ENCODE measurements around the gene GSN. TPM values are rescaled to one million over a fixed set of nuclear protein-coding genes. Genes with fewer than 3 reads are reported as not detected.

GSN gene
- total RNA-seq, 2 experiments from 2014 or later, result 2.6 to 2.9 TPM

- Mint-ChIP-seq H3K27me3 (no peaks in the 10 kb centered on the region), H3K9me3 (no peaks in the 10 kb centered on the region), H3K36me3 (no peaks in the 10 kb centered on the region), H3K4me1 (ENCODE audit: low read depth) (peaks cover 7% of the 10 kb centered on the region), H3K27ac (no peak overlapping the region), H3K4me3 (no peak overlapping the region)
- ChIA-PET POLR2A (no interaction called here), CTCF (interaction anchor here (1.8 kb wide), 1 partner anchor 73 kb away, joined by 4 read pairs; no protein-coding TSS in a partner anchor)
- DNase-seq, result no peak
- intact Hi-C loops (cut with micrococcal nuclease), result no loop called here
Observed at GRCh38 chr9:121326130-121326838, 58.3 kb downstream of the GSN start.

DNA sequence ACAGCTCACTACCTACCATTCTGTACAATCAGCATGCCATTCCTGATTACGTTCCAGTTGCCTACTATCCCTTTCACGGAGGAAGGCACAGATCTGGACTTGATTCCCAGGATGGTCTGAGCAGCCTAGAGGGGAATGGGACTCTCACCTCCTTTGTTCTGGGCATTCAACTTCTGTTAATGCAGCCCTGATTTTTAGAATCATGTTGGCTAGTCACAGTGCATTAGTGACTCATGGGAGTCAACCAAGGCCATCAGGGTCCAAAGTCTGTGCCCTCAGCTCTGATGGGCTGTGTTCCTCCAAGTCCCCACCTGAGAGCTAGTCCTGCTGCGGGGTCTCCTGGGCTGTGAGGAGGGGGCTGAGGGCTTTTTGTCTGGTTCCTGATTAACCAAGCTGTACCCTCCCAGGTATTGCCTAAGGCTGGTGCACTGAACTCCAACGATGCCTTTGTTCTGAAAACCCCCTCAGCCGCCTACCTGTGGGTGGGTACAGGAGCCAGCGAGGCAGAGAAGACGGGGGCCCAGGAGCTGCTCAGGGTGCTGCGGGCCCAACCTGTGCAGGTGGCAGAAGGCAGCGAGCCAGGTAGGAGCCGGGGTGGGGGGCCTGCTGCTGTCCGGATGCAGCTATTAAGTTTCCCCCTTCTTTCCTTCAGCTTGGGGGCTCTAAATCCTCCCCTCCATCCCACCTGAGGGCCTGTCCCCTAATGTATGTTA, 59.1 kb downstream of the GSN start:
- Mint-ChIP-seq H3K27ac (no peak overlapping the region), H3K9me3 (no peaks in the 10 kb centered on the region), H3K4me1 (ENCODE audit: low read depth) (peaks cover 5% of the 10 kb centered on the region), H3K27me3 (no peaks in the 10 kb centered on the region), H3K4me3 (no peak overlapping the region), H3K36me3 (no peaks in the 10 kb centered on the region)
- intact Hi-C loops (cut with micrococcal nuclease), result no loop called here
- no peak for DNase-seq
- ChIA-PET POLR2A (no interaction called here), CTCF (interaction anchor here (1.8 kb wide), 1 partner anchor 72 kb away, joined by 4 read pairs; no protein-coding TSS in a partner anchor)

DNA sequence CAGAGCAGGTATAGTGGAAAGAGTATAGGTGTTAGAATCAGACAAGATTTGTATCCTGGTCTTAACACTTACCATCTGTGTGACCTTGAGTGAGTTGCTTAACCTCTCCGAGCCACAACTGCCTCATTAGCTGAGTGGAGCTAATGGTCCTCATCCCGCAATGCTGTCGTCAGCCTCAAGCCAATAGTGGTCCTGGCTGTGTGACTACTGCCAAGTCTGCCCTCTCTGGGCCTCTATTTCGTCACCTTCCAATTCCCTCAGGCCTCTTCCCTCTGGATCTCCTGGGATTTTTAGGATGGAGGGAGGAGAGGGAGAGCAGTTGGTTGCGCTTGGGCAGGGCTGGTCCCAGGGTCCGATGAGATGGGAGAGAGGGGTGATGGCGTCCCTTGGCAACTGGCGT, 60.5 kb downstream of the GSN start:
- Mint-ChIP-seq H3K9me3 (no peaks in the 10 kb centered on the region), H3K4me1 (ENCODE audit: low read depth) (no peaks in the 10 kb centered on the region), H3K27me3 (no peaks in the 10 kb centered on the region), H3K4me3 (no peak overlapping the region), H3K27ac (no peak overlapping the region), H3K36me3 (no peaks in the 10 kb centered on the region)
- DNase-seq, result no peak
- ChIA-PET POLR2A (no interaction called here), CTCF (interaction anchor here (2.8 kb wide), 1 partner anchor 9 kb away, joined by 21 read pairs; no protein-coding TSS in a partner anchor)
- intact Hi-C loops (cut with micrococcal nuclease), result no loop called here

GRCh38 chr9:121328876-121329681, 61.1 kb downstream of the GSN start:
- Mint-ChIP-seq H3K27me3 (no peaks in the 10 kb centered on the region), H3K4me3 (no peak overlapping the region), H3K36me3 (no peaks in the 10 kb centered on the region), H3K9me3 (no peaks in the 10 kb centered on the region), H3K27ac (no peak overlapping the region), H3K4me1 (ENCODE audit: low read depth) (no peaks in the 10 kb centered on the region)
- ChIA-PET CTCF (interaction anchor here (2.8 kb wide), 1 partner anchor 9 kb away, joined by 21 read pairs; no protein-coding TSS in a partner anchor), POLR2A (no interaction called here)
- intact Hi-C loops (cut with micrococcal nuclease), result no loop called here
- DNase-seq, result no peak

- intact Hi-C loops (cut with micrococcal nuclease), result loop anchor here (10.0 kb wide), 1 partner anchor 1527 kb away; no protein-coding TSS in a partner anchor
- H3K27ac Mint-ChIP-seq, result no peak overlapping the region
- no peaks in the 10 kb centered on the region for H3K9me3 Mint-ChIP-seq
- no peaks in the 10 kb centered on the region for H3K36me3 Mint-ChIP-seq
- H3K4me3 Mint-ChIP-seq, result no peak overlapping the region
- POLR2A ChIA-PET, result no interaction called here
- CTCF ChIA-PET, result interaction anchor here (0.6 to 2.8 kb wide), 4 partner anchors 11 to 222 kb away, joined by 3 to 21 read pairs (median 4); no protein-coding TSS in a partner anchor
- no peak for DNase-seq
- no peaks in the 10 kb centered on the region for H3K27me3 Mint-ChIP-seq
- no peaks in the 10 kb centered on the region for H3K4me1 Mint-ChIP-seq (ENCODE audit: low read depth)
Observed at GRCh38 chr9:121331549-121331948, 63.6 kb downstream of the GSN start.

GRCh38 chr9:121331992-121332685, 64.2 kb downstream of the GSN start:
- no peaks in the 10 kb centered on the region for H3K36me3 Mint-ChIP-seq
- CTCF ChIA-PET, result interaction anchor here (0.6 to 1.0 kb wide), 3 partner anchors 12 to 221 kb away, joined by 3 to 6 read pairs (median 3); no protein-coding TSS in a partner anchor

DNA sequence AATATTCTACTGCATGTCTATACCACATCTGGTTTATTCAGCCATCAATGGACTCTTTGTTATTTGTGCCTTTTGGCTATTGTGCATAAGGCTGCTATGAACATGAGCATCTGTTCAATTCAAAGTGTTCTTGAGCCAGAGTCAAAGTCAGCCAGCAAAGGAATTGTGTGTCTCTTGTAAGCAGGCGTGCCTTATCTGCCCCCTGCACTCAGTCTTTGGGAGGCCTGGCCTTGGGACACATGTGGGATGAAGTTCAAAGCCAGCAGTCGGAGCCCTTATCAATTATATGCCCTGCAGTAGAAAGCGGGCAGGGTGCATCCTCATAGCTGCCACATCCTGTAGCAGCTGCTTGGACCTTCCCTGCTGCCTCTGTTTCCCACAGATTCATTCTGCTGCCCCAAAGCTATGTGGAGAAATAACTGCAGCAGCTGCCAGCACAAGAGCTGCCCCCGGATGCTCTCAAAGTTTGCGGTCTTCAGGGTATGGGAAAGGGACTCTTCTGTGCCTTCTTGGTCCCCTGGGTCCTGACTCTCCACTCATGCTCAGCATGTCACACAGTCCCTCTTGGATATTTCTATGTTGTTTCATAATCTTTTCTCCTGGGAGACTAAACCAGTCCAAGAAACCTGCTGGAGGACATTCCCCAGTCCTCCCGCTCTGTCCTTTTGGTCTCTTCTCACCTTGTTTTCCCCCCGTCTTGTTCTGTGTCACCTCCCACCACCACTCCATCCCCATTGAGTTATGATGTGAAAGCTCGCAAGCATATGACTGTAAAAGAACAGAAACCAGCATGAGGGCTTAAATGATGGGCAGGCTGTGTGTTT, 66.2 kb downstream of the GSN start:
- Mint-ChIP-seq H3K9me3 (no peaks in the 10 kb centered on the region), H3K4me3 (no peak overlapping the region), H3K36me3 (peaks cover 5% of the 10 kb centered on the region), H3K27me3 (no peaks in the 10 kb centered on the region), H3K27ac (no peak overlapping the region), H3K4me1 (ENCODE audit: low read depth) (no peaks in the 10 kb centered on the region)
- POLR2A ChIA-PET, result no interaction called here
- CTCF ChIA-PET, result interaction anchor here (1.4 to 1.8 kb wide), 2 partner anchors 14 to 64 kb away, joined by 4 read pairs; no protein-coding TSS in a partner anchor
- DNase-seq, result no peak
- intact Hi-C loops (cut with micrococcal nuclease), result loop anchor here (10.0 kb wide), 1 partner anchor 1529 kb away; no protein-coding TSS in a partner anchor

More at GRCh38 chr9:121331992-121332685, 64.2 kb downstream of the GSN start:
- no peaks in the 10 kb centered on the region for H3K9me3 Mint-ChIP-seq
- POLR2A ChIA-PET, result interaction anchor here (0.5 kb wide), 1 partner anchor 58 kb away, joined by 3 read pairs; no protein-coding TSS in a partner anchor
- no peak for DNase-seq
- intact Hi-C loops (cut with micrococcal nuclease), result loop anchor here (10.0 kb wide), 1 partner anchor 1527 kb away; no protein-coding TSS in a partner anchor
- no peaks in the 10 kb centered on the region for H3K27me3 Mint-ChIP-seq
- no peak overlapping the region for H3K27ac Mint-ChIP-seq
- no peak overlapping the region for H3K4me3 Mint-ChIP-seq
- H3K4me1 Mint-ChIP-seq (ENCODE audit: low read depth), result no peaks in the 10 kb centered on the region

DNA sequence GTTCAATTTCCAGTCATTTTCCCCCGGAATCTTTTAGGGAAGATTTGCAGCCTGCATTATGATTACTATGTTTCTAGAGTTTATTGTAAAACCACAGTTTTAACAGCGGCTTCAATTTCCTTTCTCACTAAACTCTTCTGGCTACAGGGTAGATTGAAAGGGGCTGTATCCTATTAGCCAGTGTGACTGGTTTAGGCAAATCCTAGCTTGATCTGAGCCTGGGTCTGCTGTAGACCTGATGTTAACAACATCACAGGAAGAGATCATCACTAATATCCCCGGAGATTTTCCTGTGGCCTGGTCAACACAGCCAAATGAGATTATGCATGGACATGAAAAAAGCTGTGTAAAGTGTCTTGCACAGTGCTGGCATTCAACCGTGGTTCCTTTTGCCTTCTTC, 68.7 kb downstream of the GSN start:
- intact Hi-C loops (cut with micrococcal nuclease), result loop anchor here (10.0 kb wide), 1 partner anchor 1532 kb away; no protein-coding TSS in a partner anchor
- no peaks in the 10 kb centered on the region for H3K9me3 Mint-ChIP-seq

GRCh38 chr9:121339437-121339836, 71.5 kb downstream of the GSN start:
- Mint-ChIP-seq H3K4me3 (no peak overlapping the region), H3K36me3 (peaks cover 9% of the 10 kb centered on the region), H3K27me3 (no peaks in the 10 kb centered on the region), H3K27ac (no peak overlapping the region), H3K9me3 (no peaks in the 10 kb centered on the region), H3K4me1 (ENCODE audit: low read depth) (peaks cover 3% of the 10 kb centered on the region)
- intact Hi-C loops (cut with micrococcal nuclease), result loop anchor here (10.0 kb wide), 1 partner anchor 1535 kb away; no protein-coding TSS in a partner anchor
- CTCF ChIA-PET, result interaction anchor here (0.9 to 6.4 kb wide), 4 partner anchors 19 to 62 kb away, joined by 3 to 38 read pairs (median 4); no protein-coding TSS in a partner anchor
- DNase-seq, result no peak
- POLR2A ChIA-PET, result no interaction called here

More for the DNA sequence above, 68.7 kb downstream of the GSN start:
- Mint-ChIP-seq H3K27ac (no peak overlapping the region), H3K36me3 (peaks cover 7% of the 10 kb centered on the region), H3K4me1 (ENCODE audit: low read depth) (no peaks in the 10 kb centered on the region), H3K27me3 (no peaks in the 10 kb centered on the region), H3K4me3 (no peak overlapping the region)
- CTCF ChIA-PET, result interaction anchor here (6.4 kb wide), 1 partner anchor 17 kb away, joined by 38 read pairs; no protein-coding TSS in a partner anchor
- POLR2A ChIA-PET, result interaction anchor here (0.7 kb wide), 1 partner anchor 441 kb away, joined by 3 read pairs; no protein-coding TSS in a partner anchor
- no peak for DNase-seq

DNA sequence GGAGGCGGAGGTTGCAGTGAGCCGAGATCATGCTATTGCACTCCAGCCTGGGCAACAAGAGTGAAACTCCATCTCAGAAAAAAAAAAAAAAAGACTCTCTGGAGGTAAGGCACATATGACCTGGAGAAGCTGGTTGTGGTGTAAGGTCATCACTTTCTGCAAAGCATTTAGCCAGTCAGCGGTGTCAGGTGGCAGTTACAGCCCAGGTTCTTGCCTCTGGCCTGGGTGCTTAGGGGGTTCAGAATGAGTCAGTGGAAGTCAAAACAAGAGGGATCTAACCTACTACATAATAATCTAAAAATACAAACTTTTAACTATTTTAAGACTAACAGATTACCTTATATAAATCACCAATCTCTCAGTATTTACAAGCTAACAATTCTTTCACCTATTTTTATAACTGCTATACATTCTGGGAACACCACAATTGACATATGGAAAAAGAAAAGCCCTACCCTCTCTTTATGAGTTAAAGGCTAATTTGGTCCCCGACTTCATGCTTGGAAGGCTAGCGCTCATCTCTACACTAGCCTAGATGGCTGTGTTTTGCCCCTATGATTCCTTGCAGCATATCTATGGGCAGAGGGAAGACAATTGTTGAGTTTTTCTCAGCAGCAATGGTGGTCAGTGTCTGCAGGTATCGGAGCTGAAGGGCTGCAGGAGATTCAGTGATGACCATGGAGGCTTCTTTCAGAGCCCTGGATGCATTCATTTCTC, 72.9 kb downstream of the GSN start:
- ChIA-PET CTCF (interaction anchor here (6.4 kb wide), 1 partner anchor 21 kb away, joined by 38 read pairs; no protein-coding TSS in a partner anchor), POLR2A (no interaction called here)
- H3K9me3 Mint-ChIP-seq, result no peaks in the 10 kb centered on the region
- no peaks in the 10 kb centered on the region for H3K27me3 Mint-ChIP-seq
- H3K4me1 Mint-ChIP-seq (ENCODE audit: low read depth), result peaks cover 8% of the 10 kb centered on the region
- peaks cover 9% of the 10 kb centered on the region for H3K36me3 Mint-ChIP-seq
- no peak overlapping the region for H3K27ac Mint-ChIP-seq
- H3K4me3 Mint-ChIP-seq, result no peak overlapping the region
- intact Hi-C loops (cut with micrococcal nuclease), result no loop called here
- DNase-seq, result peak; percentile 20
